Right lobe of liver (tissue), 6 donors: Measurements from ENCODE around the gene SLC16A9. TPM values are rescaled to one million over a fixed set of nuclear protein-coding genes. Genes with fewer than 3 reads are reported as not detected.

Experiments used
- ATAC-seq, 4 donors: fragments of 200-7000 bp; cut with Tn5 transposase; one replicate each; pipeline ENCODE4 v1.9.1; 2020; ENCODE audit warnings: mild to moderate bottlenecking in 4 of 4, moderate library complexity in 4 of 4
- DNase-seq, 3 donors: peaks; one replicate each; pipeline ENCODE4 v3.0.0-alpha.2; 2020
- H3K27ac ChIP-seq, 3 donors: fragments of 200-600 bp; one replicate each; pipeline ENCODE4 v1.8.0; 2022
- H3K27me3 ChIP-seq, 2 donors: fragments of 200-600 bp; one replicate each; pipeline ENCODE4 v1.8.0; 2022
- H3K36me3 ChIP-seq, 4 donors: fragments of 200-600 bp; sonication (generic) in 1 of 4; one replicate each; pipeline versions ENCODE4 v1.5.1 to v1.8.0; 2017 to 2022; ENCODE audit warnings: control low read depth in 1 of 4
- H3K4me1 ChIP-seq, 4 donors: fragments of 200-600 bp; sonication (generic) in 1 of 4; one replicate each; pipeline versions ENCODE4 v1.5.1 to v1.8.0; 2017 to 2022; ENCODE audit warnings: control low read depth in 1 of 4
- H3K4me3 ChIP-seq, 3 donors: fragments of 200-600 bp; one replicate each; pipeline ENCODE4 v1.8.0; 2022
- H3K9me3 ChIP-seq, 4 donors: fragments of 200-600 bp; sonication (generic) in 1 of 4; one replicate each; pipeline versions ENCODE4 v1.5.1 to v1.8.0; 2017 to 2022; ENCODE audit warnings: control low read depth in 1 of 4
- CTCF ChIP-seq, 4 donors: fragments of 200-600 bp in 3 of 4; fragments of 450-650 bp in 1 of 4; IDR thresholded peaks; one replicate each; pipeline versions ENCODE4 v1.5.1 to v1.8.0; 2016 to 2022; ENCODE audit warnings: antibody characterized with exemption in 4 of 4, mild to moderate bottlenecking in 2 of 4
- POLR2A ChIP-seq: fragments of 450-650 bp; IDR thresholded peaks from one replicate; pipeline ENCODE4 v1.6.1; 2017; ENCODE audit warnings: antibody characterized with exemption, mild to moderate bottlenecking
- WGBS: methylation state at CpG from one replicate; pipeline ENCODE4 v1.1.6; 2018; ENCODE audit warnings: low coverage, low lambda C conversion rate; ENCODE audit not compliant: insufficient coverage; ENCODE audit errors: missing lambda C conversion rate; 5-methylcytosine and 5-hydroxymethylcytosine counted together
- intact Hi-C, 2 donors: fragments of 100-400 bp; cut with DNase I; formaldehyde crosslinking; loops; one replicate each; pipeline versions ENCODE4 v1.11.2 to v1.14.1; 2022
- total RNA-seq, 6 experiments: library from RNA; depleted of rRNA in 2 of 6; stranded (reverse); fragments of >200 nt in 2 of 6; fragmentation: NEBNext Ultra II Directional in 3 of 6; extraction: Animal tissue kit (Norgen Biotek cat#: 25700) in 3 of 6; gene quantifications; one replicate each; pipeline versions ENCODE4 v1.1.0 to v1.2.4, GENCODE V29; 2016 to 2023
- donor health status: DM: no; HTN: yes; CAD: no.
- donor health status: DM: no; HTN: no; CAD: no.
- donor health status: DM: no; HTN: no; CAD: no.
- donor health status: DM: no; HTN: yes; CAD: no.
- donor health status: DM: no; HTN: yes; CAD: no.

SLC16A9 gene
- total RNA-seq, 6 experiments from 2014 or later: 0.42 to 1.2 (median 0.89) TPM; not detected in 2

DNA sequence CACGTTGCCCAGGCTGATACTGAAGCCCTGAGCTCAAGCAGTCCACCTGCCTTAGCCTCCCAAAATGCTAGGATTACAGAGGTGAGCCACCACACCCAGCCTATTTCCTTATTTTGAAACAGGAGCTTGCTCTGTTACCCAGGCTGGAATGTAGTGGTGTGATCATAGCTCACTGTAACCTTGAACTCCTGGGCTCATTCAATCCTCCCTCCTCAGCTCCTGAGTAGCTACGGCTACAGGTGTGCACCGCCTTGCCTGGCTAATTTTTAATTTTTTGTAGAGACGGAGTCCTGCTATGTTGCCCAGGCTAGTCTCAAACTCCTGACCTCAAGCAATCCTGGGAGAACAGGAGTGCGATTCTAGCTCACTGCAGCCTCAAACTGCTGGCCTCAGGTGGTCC is 31.9 kb upstream of the SLC16A9 start:
- no peaks in the 10 kb centered on the region for H3K27me3 ChIP-seq
- no peaks in the 10 kb centered on the region for H3K4me1 ChIP-seq
- no peaks in the 10 kb centered on the region for H3K36me3 ChIP-seq
- no peak for ATAC-seq
- DNase-seq: no peak
- 74% methylated on average over 5 of the region's 5 CpGs for WGBS
- no peak for TF ChIP-seq POLR2A
- TF ChIP-seq CTCF (IDR thresholded peaks at IDR 0.05): no peak
- intact Hi-C loops: no loop called here
- no peaks in the 10 kb centered on the region for H3K9me3 ChIP-seq
- no peak overlapping the region for H3K27ac ChIP-seq
- no peak overlapping the region for H3K4me3 ChIP-seq

DNA sequence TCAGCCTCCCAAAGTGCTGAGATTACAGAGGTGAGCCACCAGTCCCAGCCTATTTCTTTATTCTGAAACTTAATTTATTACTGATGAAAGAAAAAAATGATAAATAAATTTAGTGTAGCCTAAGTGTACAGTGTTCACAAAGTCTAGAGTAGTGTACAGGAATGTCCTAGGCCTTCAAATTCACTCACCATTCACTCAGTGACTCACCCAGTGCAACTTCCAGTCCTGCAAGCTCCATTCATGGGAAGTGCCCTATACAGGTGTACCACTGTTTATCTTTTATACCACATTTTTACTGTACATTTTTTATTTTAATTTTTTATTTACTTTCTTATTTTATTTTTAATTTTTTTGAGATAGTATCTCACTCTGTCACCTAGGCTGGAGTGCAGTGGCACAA is 31.4 kb upstream of the SLC16A9 start:
- H3K4me3 ChIP-seq: no peak overlapping the region
- ATAC-seq: no peak
- no peaks in the 10 kb centered on the region for H3K4me1 ChIP-seq
- DNase-seq: no peak
- H3K9me3 ChIP-seq: no peaks in the 10 kb centered on the region
- no peaks in the 10 kb centered on the region for H3K36me3 ChIP-seq
- no peaks in the 10 kb centered on the region for H3K27me3 ChIP-seq
- intact Hi-C loops: no loop called here
- TF ChIP-seq POLR2A: no peak
- no peak for TF ChIP-seq CTCF (IDR thresholded peaks at IDR 0.05)
- H3K27ac ChIP-seq: no peak overlapping the region

GRCh38 chr10:59736749-59737148 is 27.1 kb upstream of the SLC16A9 start:
- 69% methylated on average over 1 of the region's 1 CpG for WGBS
- intact Hi-C loops: no loop called here
- H3K9me3 ChIP-seq: no peaks in the 10 kb centered on the region
- H3K27me3 ChIP-seq: no peaks in the 10 kb centered on the region
- no peaks in the 10 kb centered on the region for H3K4me1 ChIP-seq
- ATAC-seq (no peak), DNase-seq (no peak)
- H3K4me3 ChIP-seq: no peak overlapping the region
- no peak for TF ChIP-seq POLR2A
- TF ChIP-seq CTCF (IDR thresholded peaks at IDR 0.05): no peak
- H3K36me3 ChIP-seq: no peaks in the 10 kb centered on the region
- H3K27ac ChIP-seq: no peak overlapping the region

- WGBS: 30% methylated on average over 1 of the region's 1 CpG
- Histone ChIP-seq H3K27ac (no peak overlapping the region), H3K9me3 (no peaks in the 10 kb centered on the region)
Measured at GRCh38 chr10:59735296-59735695, 25.6 kb upstream of the SLC16A9 start.

More at GRCh38 chr10:59735296-59735695, 25.6 kb upstream of the SLC16A9 start:
- no peaks in the 10 kb centered on the region for H3K4me1 ChIP-seq
- no peak overlapping the region for H3K4me3 ChIP-seq
- TF ChIP-seq POLR2A: no peak
- no peak for TF ChIP-seq CTCF (IDR thresholded peaks at IDR 0.05)
- DNase-seq (no peak), ATAC-seq (no peak)
- no peaks in the 10 kb centered on the region for H3K36me3 ChIP-seq
- intact Hi-C loops: no loop called here
- H3K27me3 ChIP-seq: no peaks in the 10 kb centered on the region
